NCI-H1694 treated with DMSO at 0.1 percent for 48 hours (cell line): ENCODE measurements around the gene CCDC85C.
A peak's percentile ranks its signal among the peaks of the same experiment; 100 is the strongest.

Experiments used
- DNase-seq: peaks from one replicate; lab custom pipeline; 2025; lab: John Stamatoyannopoulos, UW

CCDC85C gene

GRCh38 chr14:99511421-99512109 is 92.4 kb downstream of the CCDC85C start:
- DNase-seq, result no peak

DNA sequence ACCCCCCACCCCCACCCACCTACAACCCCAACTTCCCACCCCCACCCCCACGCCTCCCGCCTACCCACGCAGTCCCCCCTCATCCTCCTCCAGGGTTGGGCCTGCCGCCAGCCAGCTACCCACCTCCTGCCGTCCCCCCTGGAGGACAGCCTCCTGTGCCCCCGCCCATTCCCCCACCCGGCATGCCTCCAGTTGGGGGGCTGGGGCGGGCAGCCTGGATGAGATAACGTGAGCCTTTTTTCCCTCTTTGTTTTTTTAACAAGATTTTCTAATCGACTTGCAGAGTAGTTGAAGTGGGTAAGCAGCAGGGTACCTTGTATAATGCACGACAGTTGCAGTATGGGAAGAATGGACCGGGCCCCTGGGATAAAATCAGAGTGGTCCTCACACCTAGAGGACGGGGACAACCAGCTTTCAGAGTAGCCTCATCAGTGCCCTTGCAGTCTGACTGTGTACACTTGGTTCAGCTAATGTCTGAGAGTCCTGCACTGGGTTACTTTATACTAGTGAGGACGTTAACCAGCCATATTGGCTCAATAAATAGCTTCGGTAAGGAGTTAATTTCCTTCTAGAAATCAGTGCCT is 93.4 kb downstream of the CCDC85C start:
- no peak for DNase-seq

DNA sequence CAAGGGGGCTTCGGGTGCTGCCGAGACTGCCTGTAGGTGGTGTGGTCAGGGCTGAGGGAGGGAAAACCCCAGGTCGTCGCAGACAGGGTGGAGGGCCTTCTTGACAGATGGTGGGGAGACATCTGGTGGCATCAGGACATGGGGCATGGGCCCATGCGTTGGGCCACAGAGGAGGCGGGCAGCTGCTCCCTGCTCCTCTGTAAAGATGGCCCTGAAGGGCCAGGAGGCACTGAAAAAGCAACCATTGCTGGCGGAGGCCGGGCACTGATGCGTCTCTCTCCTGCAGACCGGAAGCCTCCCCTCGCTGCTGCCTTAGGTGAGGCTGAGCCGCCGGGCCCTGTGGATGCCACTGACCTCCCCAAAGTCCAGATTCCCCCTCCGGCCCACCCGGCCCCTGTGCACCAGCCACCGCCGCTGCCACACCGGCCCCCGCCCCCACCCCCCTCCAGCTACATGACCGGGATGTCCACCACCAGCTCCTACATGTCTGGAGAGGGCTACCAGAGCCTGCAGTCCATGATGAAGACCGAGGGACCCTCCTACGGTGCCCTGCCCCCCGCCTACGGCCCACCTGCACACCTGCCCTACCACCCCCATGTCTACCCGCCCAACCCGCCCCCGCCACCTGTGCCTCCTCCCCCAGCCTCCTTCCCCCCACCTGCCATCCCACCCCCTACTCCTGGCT is 94.0 kb downstream of the CCDC85C start:
- DNase-seq, result no peak

DNA sequence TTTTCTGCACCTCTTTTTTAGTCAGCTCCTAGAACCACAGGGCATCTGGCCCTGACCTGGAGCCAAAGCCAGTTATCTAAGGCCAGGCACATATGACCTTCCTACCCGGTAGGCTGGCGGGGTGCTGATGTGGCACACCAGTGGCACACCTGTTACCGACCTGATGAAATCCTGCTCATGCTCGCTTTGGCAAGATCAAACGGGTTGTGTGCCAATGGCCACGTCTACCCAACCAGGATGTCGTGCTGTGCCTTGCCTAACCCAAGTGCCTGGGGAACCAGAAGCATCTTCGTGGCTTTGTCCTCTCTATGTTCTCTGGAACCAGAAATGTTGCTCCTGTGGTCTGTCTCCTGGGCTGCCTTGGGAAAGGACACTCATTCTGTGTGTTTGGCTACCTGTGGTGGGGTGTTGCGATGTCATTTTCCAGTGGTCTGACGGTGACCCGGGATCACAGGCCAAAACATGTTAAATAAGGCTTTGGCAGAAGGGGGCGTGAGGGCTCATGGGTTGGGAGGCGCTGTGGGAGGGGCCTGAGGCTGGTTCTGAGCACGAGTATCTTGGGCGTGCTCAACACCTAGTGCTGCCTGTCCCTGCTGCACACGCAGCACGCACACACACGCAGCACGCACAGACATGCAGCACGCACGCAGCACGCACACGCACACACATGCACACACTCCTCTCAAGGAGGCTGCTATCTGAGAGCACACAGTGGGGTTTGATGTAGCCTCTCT is 94.9 kb downstream of the CCDC85C start:
- DNase-seq, result no peak

DNA sequence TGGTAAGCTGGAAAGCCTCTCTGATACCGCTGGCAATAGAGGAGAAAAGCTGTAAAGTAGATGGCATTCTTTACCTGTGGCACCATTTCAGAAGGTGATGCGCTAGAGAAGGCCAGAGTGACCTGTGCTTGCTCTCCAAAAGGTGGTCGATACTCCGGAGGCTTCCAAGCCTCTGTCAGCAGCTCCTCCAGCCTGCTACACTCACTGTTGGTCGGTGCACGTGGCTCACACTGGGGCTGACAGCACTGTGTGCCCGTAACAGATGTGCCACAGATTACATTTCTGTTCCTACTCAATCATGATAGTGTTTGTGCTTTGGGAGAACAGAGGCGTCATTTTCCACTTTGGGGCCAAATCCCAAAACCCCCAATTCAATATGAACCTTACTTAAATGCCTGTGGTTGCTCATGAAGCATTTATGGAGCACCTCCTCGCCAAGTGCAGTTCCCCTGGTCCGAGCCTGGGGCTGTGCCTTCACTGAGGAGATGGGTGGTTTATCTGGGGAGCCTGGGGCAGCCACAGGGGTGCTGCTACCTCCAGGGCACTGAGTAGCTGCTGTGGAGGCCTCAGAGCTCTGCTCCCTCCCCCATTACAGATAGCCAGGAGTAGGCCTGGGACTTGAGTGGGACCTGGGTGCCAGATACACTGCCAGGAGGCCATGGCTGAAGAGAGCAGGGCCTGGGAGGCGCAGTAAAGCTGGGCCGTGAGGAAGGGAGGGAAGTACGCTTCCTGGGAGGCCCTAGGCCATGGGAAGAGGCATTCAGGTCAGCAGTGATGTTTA is 96.0 kb downstream of the CCDC85C start:
- no peak for DNase-seq

GRCh38 chr14:99506276-99506675 is 97.7 kb downstream of the CCDC85C start:
- no peak for DNase-seq

DNA sequence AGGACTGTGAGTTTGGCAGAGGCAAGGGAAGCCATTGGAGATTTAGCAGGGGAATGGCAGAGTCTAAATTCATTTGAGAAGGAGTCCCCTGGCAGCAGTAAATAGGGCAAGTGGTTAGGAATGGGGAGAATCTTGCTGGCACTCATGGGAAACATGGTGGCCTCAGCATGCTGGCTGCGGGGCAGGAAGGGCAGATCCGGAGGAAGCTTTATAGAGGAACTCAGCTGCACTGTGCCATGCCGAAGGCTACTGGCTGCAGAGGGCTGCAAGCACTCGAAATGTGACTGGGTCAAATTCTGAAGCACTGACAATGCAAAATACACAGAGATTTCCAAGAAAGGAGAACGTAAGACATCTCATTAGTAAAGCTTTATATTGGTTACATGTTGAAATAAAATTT is 98.9 kb downstream of the CCDC85C start:
- no peak for DNase-seq

GRCh38 chr14:99503848-99504453 is 100.1 kb downstream of the CCDC85C start:
- no peak for DNase-seq

- DNase-seq, result no peak
These were observed 101.0 kb downstream of the CCDC85C start for GRCh38 chr14:99502989-99503421.

- DNase-seq, result no peak
These were observed 106.1 kb downstream of the CCDC85C start for GRCh38 chr14:99497894-99498293.

DNA sequence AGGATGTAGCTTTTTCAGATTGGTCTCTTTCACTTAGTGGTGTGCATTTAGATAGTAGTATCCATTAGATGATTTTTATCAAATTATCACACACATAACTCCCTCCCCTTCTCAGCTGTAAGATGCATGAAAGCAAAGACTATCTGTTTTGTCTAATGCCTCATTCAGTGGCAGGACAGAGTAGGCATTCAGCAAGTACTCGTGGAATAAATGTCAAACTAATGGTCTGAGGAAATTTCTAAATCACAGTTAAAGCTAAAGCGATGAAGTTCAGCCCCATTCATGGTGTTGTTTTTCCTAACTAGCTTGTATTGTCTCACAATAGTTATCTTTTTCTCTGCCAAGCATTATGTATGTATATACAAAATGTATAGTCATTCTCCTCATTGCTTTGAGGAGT is 106.7 kb downstream of the CCDC85C start:
- no peak for DNase-seq

GRCh38 chr14:99484106-99484505 is 119.9 kb downstream of the CCDC85C start:
- DNase-seq, result no peak

- DNase-seq, result no peak
These were observed 122.3 kb downstream of the CCDC85C start for GRCh38 chr14:99481745-99482099.

DNA sequence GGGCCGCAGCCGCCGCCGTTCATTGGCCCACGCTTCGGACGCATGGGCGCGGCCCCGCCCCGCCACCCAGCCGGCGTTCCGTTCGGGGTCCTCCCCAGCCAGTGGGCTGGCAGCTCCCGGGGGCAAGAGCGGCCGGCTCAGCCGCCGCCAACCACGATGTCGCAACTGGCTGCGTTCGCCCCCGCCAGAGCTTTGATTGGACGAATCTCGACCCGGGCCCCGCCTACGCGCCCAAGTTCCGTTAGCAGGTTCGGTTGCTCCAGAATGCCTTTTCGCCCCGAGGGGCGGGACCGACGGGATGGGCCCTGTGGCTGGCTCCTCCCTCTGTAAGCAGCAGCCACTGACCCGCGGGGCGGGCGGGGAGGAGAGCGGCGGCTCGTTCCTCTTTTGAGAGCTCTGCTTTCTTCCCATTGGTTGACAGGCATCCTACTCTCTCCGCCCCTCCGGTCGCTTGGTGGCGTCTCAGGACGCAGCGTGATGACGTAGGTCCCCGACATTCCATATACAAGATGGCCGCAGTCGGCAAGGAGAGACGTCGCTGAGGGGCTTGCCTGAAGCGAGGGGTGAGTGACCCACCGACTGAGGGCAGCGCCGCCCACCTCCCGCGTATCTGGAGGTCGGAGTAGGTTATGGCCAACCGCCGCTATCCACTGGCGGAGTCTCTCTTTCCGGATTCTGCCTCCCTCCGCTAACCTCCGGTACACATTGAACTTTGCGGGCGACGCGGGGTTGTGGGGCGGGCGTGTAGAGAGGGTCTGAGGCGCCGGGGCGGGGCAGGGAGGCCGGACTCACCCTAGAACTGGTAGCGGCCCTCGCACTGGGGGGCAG is 122.9 kb downstream of the CCDC85C start, which contains the start of gene CCNK:
TSS of gene CCNK (plus strand) at position 493 of the 828 bp plus-strand sequence. CDS start 11,269 bp downstream, outside the sequence.
- peak; percentile 100 for DNase-seq

GRCh38 chr14:99479906-99480869 is 123.8 kb downstream of the CCDC85C start, which contains the start of gene SETD3:
Gene SETD3 (minus strand): TSS chr14:99480859. CDS start chr14:99465805, 15,054 bp downstream.
- peak; percentile 11 for DNase-seq

- no peak for DNase-seq
These were observed 124.7 kb downstream of the CCDC85C start for GRCh38 chr14:99479160-99479905.

GRCh38 chr14:99478128-99478527 is 125.9 kb downstream of the CCDC85C start:
- DNase-seq, result no peak

- no peak for DNase-seq
These were observed 127.1 kb downstream of the CCDC85C start for GRCh38 chr14:99476864-99477263.
